GM10248 (cell line): ENCODE data around the gene NODAL.

ENCODE experiments used
- CTCF ChIA-PET: fragments of 300-600 bp; sonication (Branson Sonifier 250); formaldehyde crosslinking; extraction: SDS; loops from one replicate; lab custom pipeline; 2021; ENCODE audit warnings: antibody characterized with exemption; lab: Yijun Ruan, JAX
- POLR2A ChIA-PET: fragments of 350-650 bp; sonication (Branson Sonifier 250); formaldehyde crosslinking; extraction: SDS; loops from one replicate; lab custom pipeline; 2020; ENCODE audit warnings: antibody characterized with exemption; lab: Yijun Ruan, JAX
- DNase-seq: peaks from one replicate; pipeline ENCODE4 v3.0.0; 2012; ENCODE audit errors: extremely low spot score
- TF ChIP-seq, protein P1 (sequence below): IDR thresholded peaks from 2 replicates; pipeline ENCODE4 v1.5.1; 2012; ENCODE audit warnings: mild to moderate bottlenecking, low read depth; ENCODE audit errors: extremely low read depth, missing control alignments, control extremely low read depth

NODAL gene

GRCh38 chr10:70459061-70459773, 17.7 kb upstream of the NODAL start:
- TF ChIP-seq, protein P1, sequence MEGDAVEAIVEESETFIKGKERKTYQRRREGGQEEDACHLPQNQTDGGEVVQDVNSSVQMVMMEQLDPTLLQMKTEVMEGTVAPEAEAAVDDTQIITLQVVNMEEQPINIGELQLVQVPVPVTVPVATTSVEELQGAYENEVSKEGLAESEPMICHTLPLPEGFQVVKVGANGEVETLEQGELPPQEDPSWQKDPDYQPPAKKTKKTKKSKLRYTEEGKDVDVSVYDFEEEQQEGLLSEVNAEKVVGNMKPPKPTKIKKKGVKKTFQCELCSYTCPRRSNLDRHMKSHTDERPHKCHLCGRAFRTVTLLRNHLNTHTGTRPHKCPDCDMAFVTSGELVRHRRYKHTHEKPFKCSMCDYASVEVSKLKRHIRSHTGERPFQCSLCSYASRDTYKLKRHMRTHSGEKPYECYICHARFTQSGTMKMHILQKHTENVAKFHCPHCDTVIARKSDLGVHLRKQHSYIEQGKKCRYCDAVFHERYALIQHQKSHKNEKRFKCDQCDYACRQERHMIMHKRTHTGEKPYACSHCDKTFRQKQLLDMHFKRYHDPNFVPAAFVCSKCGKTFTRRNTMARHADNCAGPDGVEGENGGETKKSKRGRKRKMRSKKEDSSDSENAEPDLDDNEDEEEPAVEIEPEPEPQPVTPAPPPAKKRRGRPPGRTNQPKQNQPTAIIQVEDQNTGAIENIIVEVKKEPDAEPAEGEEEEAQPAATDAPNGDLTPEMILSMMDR = no peak
- ChIA-PET POLR2A (no interaction called here), CTCF (interaction anchor here (3.3 to 6.0 kb wide), 2 partner anchors 17 to 90 kb away, joined by 28 to 42 read pairs; partner anchors contain the start of gene PALD1)
- no peak for DNase-seq

DNA sequence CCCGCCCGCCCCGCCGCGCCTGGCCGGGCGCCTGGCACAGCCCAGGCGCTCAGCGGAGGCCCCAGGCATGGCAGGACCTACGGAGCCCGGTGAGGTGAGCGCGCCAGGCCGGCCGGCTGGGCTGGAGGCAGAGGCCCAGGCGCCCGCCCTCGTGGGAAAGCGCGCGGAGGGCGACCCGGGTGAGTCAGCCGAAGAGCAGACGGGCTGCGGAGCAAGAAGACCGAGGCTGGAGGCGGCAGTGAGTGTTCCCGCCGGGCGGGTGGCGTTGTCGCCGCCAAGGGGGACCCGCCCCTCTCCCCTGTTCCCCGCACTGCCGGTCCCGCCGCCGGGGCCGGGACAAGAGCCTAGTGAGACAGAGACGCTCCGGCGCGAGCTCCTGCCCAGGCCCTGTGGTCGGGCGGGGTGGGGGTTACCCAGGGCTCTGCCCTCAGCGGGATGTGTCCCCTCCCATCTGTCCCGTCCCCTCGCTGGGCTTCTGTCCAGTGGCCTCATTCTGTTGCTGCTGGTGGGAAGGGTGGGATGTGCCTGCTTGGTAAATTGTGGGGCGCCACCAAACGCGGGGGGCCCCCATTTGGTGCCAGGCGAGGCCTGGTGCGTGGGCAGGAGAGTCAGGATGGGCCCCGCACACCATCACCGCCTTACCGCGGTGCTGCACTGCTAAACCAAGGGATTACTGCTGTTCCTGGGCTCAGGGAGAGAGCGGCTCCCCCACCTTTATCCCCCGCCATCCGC, 17.0 kb upstream of the NODAL start:
- TF ChIP-seq, protein P1 = no peak
- POLR2A ChIA-PET = no interaction called here
- no peak for DNase-seq
- CTCF ChIA-PET = interaction anchor here (0.8 to 6.0 kb wide), 2 partner anchors 18 to 91 kb away, joined by 3 to 42 read pairs; partner anchors contain the start of gene PALD1

DNA sequence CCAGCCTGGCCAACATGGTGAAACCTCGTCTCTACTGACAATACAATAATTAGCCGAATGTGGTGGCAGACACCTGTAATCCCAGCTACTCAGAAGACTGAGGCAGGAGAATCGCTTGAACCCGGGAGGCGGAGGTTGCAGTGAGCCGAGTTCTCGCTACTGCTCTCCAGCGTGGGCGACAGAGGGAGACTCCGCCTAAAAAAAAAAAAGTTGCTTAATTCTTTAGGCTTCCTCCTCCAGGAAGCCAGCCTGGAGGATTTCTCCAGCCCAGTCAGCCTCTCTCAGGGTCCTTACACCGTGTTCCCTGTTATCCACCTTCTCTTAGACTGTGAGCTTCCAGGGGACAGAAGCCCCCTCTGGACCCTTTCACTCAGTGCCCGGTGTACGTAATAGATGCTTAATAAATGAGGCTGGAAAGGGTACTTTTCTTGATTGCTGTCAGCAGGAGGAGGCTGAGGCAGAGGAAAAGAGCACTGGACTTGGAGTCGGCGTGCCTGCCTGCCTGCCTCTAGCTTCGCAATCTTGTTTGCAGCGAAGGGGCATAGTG, 16.4 kb upstream of the NODAL start:
- TF ChIP-seq, protein P1 = no peak
- DNase-seq = no peak
- ChIA-PET POLR2A (no interaction called here), CTCF (interaction anchor here (0.8 kb wide), 1 partner anchor 91 kb away, joined by 3 read pairs; no protein-coding TSS in a partner anchor)

- DNase-seq = no peak
- POLR2A ChIA-PET = no interaction called here
- TF ChIP-seq, protein P1 = no peak
- CTCF ChIA-PET = interaction anchor here (0.9 to 1.3 kb wide), 5 partner anchors 10 to 93 kb away, joined by 3 to 4 read pairs (median 3); no protein-coding TSS in a partner anchor
These were observed 14.7 kb upstream of the NODAL start for GRCh38 chr10:70456164-70456563.

DNA sequence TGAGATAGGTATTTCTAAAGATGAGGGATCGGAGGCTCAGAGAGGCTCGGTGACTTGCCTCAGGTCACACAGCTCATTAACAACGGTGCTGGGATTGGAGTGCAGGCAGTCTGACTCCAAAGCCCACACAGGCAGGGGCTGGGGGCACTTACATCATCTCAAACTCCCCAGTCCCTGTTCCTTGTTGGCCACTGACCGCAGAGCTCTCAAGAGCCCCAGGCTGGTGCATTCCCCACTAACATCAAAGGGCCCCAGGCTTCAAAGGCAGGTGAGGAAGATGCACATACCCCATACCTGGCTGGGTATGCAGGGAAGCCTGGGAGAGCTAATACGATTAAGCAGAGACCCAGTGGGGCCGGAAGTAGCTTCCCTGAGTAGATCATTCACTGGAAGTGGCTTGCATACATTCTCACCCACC, 13.7 kb upstream of the NODAL start:
- no peak for DNase-seq
- TF ChIP-seq, protein P1 = no peak
- POLR2A ChIA-PET = no interaction called here
- CTCF ChIA-PET = interaction anchor here (0.6 to 1.3 kb wide), 4 partner anchors 9 to 29 kb away, joined by 3 read pairs; no protein-coding TSS in a partner anchor

GRCh38 chr10:70448236-70448635, 6.8 kb upstream of the NODAL start:
- ChIA-PET CTCF (interaction anchor here (1.3 to 3.7 kb wide), 2 partner anchors 13 to 176 kb away, joined by 3 to 19 read pairs; no protein-coding TSS in a partner anchor), POLR2A (no interaction called here)
- DNase-seq = no peak
- TF ChIP-seq, protein P1 = no peak
